Endodermal cell (in vitro differentiated cells): ENCODE data around the gene IL15. TPM values are rescaled to one million over a fixed set of nuclear protein-coding genes. Genes with fewer than 3 reads are reported as not detected.

Experiments
- DNase-seq: peaks from one replicate; pipeline ENCODE4 v3.0.0-alpha.2; 2017
- H3K27ac ChIP-seq: 2 replicates; pipeline ENCODE4 v1.5.1; 2013; ENCODE audit warnings: mild to moderate bottlenecking, low read depth, low read length, moderate library complexity
- H3K27me3 ChIP-seq: 2 replicates; pipeline ENCODE4 v1.6.1; 2013; ENCODE audit warnings: mild to moderate bottlenecking, low read length, moderate library complexity; ENCODE audit not compliant: insufficient read depth, control insufficient read depth, poor library complexity, severe bottlenecking
- H3K36me3 ChIP-seq: 2 replicates; pipeline ENCODE4 v1.7.0; 2013; ENCODE audit warnings: mild to moderate bottlenecking, low read length, moderate library complexity; ENCODE audit not compliant: control insufficient read depth, insufficient read depth
- H3K4me1 ChIP-seq: one replicate; pipeline ENCODE4 v1.7.0; 2013; ENCODE audit warnings: low read length; ENCODE audit not compliant: control insufficient read depth, insufficient read depth
- H3K4me3 ChIP-seq: 2 replicates; pipeline ENCODE4 v1.5.1; 2013; ENCODE audit warnings: mild to moderate bottlenecking, low read length, moderate library complexity
- H3K9ac ChIP-seq: 2 replicates; pipeline ENCODE4 v1.6.1; 2013; ENCODE audit warnings: mild to moderate bottlenecking, low read length, moderate library complexity; ENCODE audit not compliant: poor library complexity, severe bottlenecking; ENCODE audit errors: extremely low read depth
- H3K9me3 ChIP-seq: 2 replicates; pipeline ENCODE4 v1.6.1; 2013; ENCODE audit warnings: mild to moderate bottlenecking, low read length, moderate library complexity; ENCODE audit not compliant: control insufficient read depth
- H3K27ac Mint-ChIP-seq: 2 replicates; pipeline ENCODE4 v1.8.0; 2020; ENCODE audit warnings: mixed read lengths
- H3K27me3 Mint-ChIP-seq: 2 replicates; pipeline ENCODE4 v1.8.0; 2021; ENCODE audit warnings: mild to moderate bottlenecking, mixed read lengths; ENCODE audit not compliant: insufficient read depth
- H3K36me3 Mint-ChIP-seq: 2 replicates; pipeline ENCODE4 v1.8.0; 2020; ENCODE audit warnings: low read depth, mixed read lengths
- H3K4me1 Mint-ChIP-seq: 2 replicates; pipeline ENCODE4 v1.8.0; 2020; ENCODE audit warnings: mixed read lengths
- H3K4me3 Mint-ChIP-seq: 2 replicates; pipeline ENCODE4 v1.8.0; 2020; ENCODE audit warnings: mild to moderate bottlenecking, moderate library complexity, mixed read lengths
- H3K9me3 Mint-ChIP-seq: 2 replicates; pipeline ENCODE4 v1.8.0; 2020; ENCODE audit warnings: mild to moderate bottlenecking, mixed read lengths
- WGBS, 2 experiments: methylation state at CpG; one replicate each; pipeline versions ENCODE4 v1.1.5 to v1.1.7; 2013; ENCODE audit warnings: missing lambda C conversion rate in 2 of 2, mixed read lengths in 1 of 2; ENCODE audit not compliant: insufficient coverage in 1 of 2, insufficient read length in 1 of 2; 5-methylcytosine and 5-hydroxymethylcytosine counted together
- total RNA-seq, 2 donors: library from RNA; stranded (reverse); fragmentation: NEBNext Ultra II Directional in 1 of 2; extraction: Animal tissue kit (Norgen Biotek cat#: 25700) in 1 of 2; gene quantifications; 2 replicates in 1 of 2; 3 replicates in 1 of 2; pipeline ENCODE4 v1.2.1, GENCODE V29; 2021
- TF ChIP-seq, protein P1 (sequence below): fragments of 200-600 bp; sonication (generic); conservative IDR thresholded peaks from 2 replicates; pipeline ENCODE4 v1.5.0; 2021; ENCODE audit warnings: antibody characterized with exemption, mild to moderate bottlenecking

The IL15 gene
- total RNA-seq, 2 donors from 2014 or later: 0.42 TPM

DNA sequence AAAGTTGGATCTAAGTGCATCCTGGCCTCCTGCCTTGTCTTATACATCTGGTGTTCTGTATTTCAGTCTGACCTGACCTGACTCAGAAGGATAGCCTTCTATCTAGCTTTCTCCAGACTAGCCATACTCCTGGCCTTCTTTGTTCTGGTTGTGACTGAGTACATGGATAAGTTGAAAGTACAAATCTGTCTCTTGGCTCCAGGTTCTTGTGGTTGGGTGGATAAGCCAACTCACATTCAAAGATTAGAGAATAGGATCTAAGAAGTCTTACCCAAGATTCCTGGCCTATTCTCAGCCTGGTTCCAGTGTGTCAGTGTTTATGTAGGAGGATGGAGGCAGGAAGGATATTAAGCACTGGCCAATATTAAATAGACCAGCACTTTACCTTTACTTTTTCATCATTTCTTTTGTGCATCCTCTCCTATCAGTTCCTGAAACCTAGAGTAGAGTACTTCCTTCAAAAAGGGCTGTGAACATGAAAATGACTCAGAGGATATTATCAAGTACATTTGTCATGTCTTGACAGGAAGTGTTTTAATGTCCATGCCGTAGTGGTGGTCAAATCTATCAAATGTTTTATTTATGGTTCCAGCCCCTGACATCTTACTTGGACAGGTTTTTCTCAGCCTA is 123.5 kb downstream of the IL15 start:
- no peak overlapping the region for H3K27ac ChIP-seq
- H3K27me3 Mint-ChIP-seq: no peaks in the 10 kb centered on the region
- no peak overlapping the region for H3K27ac Mint-ChIP-seq
- peaks cover 15% of the 10 kb centered on the region for H3K4me1 Mint-ChIP-seq
- H3K4me3 ChIP-seq: no peak overlapping the region
- TF ChIP-seq, protein P1, sequence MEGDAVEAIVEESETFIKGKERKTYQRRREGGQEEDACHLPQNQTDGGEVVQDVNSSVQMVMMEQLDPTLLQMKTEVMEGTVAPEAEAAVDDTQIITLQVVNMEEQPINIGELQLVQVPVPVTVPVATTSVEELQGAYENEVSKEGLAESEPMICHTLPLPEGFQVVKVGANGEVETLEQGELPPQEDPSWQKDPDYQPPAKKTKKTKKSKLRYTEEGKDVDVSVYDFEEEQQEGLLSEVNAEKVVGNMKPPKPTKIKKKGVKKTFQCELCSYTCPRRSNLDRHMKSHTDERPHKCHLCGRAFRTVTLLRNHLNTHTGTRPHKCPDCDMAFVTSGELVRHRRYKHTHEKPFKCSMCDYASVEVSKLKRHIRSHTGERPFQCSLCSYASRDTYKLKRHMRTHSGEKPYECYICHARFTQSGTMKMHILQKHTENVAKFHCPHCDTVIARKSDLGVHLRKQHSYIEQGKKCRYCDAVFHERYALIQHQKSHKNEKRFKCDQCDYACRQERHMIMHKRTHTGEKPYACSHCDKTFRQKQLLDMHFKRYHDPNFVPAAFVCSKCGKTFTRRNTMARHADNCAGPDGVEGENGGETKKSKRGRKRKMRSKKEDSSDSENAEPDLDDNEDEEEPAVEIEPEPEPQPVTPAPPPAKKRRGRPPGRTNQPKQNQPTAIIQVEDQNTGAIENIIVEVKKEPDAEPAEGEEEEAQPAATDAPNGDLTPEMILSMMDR: no peak
- H3K9me3 ChIP-seq: peaks cover 1% of the 10 kb centered on the region
- H3K27me3 ChIP-seq: peaks cover 7% of the 10 kb centered on the region
- no peak overlapping the region for H3K4me3 Mint-ChIP-seq
- WGBS, 2 experiments: 83 to 95% methylated on average over 1 of the region's 1 CpG
- DNase-seq: no peak
- H3K36me3 ChIP-seq: no peaks in the 10 kb centered on the region
- H3K4me1 ChIP-seq: peaks cover 11% of the 10 kb centered on the region
- H3K9me3 Mint-ChIP-seq: no peaks in the 10 kb centered on the region
- no peaks in the 10 kb centered on the region for H3K36me3 Mint-ChIP-seq
- H3K9ac ChIP-seq: no peak overlapping the region

DNA sequence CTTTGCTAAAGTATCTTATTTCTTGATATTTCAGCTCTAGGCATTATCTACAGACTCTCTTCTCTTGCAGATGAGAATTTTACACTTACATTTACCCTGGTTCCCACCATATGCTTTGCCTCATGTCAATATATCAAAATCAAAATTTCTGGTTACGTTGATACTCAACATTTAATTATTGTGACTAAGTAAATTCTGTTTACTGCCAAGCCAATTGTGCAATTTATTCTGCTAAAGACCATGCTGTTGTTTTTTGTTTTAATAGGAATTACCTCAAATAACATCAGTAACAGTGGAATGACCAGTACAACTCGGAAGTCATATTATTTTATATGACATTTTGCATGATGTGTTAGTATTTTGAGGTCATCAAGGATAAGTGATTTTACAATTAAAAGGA is 125.5 kb downstream of the IL15 start:
- H3K9me3 ChIP-seq: peaks cover 7% of the 10 kb centered on the region
- 85% methylated on average over 2 of the region's 2 CpGs; no CpG with 5 or more reads in 1 of the 2 experiments for WGBS, 2 experiments
- no peak overlapping the region for H3K27ac ChIP-seq
- Mint-ChIP-seq H3K27me3 (no peaks in the 10 kb centered on the region), H3K4me3 (no peak overlapping the region), H3K36me3 (no peaks in the 10 kb centered on the region), H3K9me3 (no peaks in the 10 kb centered on the region), H3K27ac (no peak overlapping the region), H3K4me1 (peaks cover 15% of the 10 kb centered on the region)
- TF ChIP-seq, protein P1: no peak
- H3K36me3 ChIP-seq: no peaks in the 10 kb centered on the region
- H3K4me3 ChIP-seq: no peak overlapping the region
- no peak for DNase-seq
- H3K27me3 ChIP-seq: no peaks in the 10 kb centered on the region
- H3K4me1 ChIP-seq: peaks cover 11% of the 10 kb centered on the region
- H3K9ac ChIP-seq: no peak overlapping the region

DNA sequence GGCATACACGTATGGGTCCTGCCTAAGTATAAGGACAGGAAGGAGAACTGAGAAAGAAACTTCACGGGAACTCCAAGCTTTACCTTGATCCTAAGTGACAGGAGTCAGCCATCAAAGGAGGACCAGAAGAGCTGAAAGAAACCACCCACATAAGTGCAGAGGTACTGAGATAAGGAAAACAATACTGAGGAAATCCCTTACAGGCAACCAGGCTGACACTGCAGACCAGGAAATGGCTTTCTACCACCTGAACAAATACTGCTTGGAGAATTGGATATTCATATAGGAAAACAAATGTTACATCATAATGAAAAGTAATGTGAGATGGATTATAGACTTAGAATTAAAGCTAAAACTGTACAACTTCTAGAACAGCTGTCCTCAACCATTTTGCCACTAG is 127.0 kb downstream of the IL15 start:
- H3K4me1 Mint-ChIP-seq: peaks cover 6% of the 10 kb centered on the region
- no peaks in the 10 kb centered on the region for H3K27me3 Mint-ChIP-seq
- Histone ChIP-seq H3K4me3 (no peak overlapping the region), H3K9me3 (peaks cover 7% of the 10 kb centered on the region), H3K9ac (no peak overlapping the region), H3K4me1 (peaks cover 6% of the 10 kb centered on the region), H3K27ac (no peak overlapping the region), H3K27me3 (no peaks in the 10 kb centered on the region), H3K36me3 (no peaks in the 10 kb centered on the region)
- H3K4me3 Mint-ChIP-seq: no peak overlapping the region
- TF ChIP-seq, protein P1: no peak
- no peak overlapping the region for H3K27ac Mint-ChIP-seq
- no peaks in the 10 kb centered on the region for H3K36me3 Mint-ChIP-seq
- 75 to 84% methylated on average over 2 of the region's 2 CpGs for WGBS, 2 experiments
- no peaks in the 10 kb centered on the region for H3K9me3 Mint-ChIP-seq
- DNase-seq: no peak
